Gastrocnemius medialis (tissue), 4 donors: ENCODE results near the gene RAPGEF1.

Experiments used
- POLR2A ChIP-seq, 2 donors: fragments of 450-650 bp; IDR thresholded peaks; one replicate each; pipeline ENCODE4 v1.6.1; 2017; ENCODE audit warnings: antibody characterized with exemption in 2 of 2, mild to moderate bottlenecking in 2 of 2, moderate library complexity in 2 of 2
- TF ChIP-seq, protein P1 (sequence below), 5 experiments: fragments of 450-650 bp in 3 of 5; fragments of 200-600 bp in 2 of 5; sonication (generic) in 2 of 5; IDR thresholded peaks in 4 of 5; conservative IDR thresholded peaks in 1 of 5; 1 replicate in 4 of 5; 2 replicates in 1 of 5; pipeline ENCODE4 v1.5.1; 2016 to 2019; ENCODE audit warnings: antibody characterized with exemption in 5 of 5, mild to moderate bottlenecking in 3 of 5, moderate library complexity in 3 of 5

DNA sequence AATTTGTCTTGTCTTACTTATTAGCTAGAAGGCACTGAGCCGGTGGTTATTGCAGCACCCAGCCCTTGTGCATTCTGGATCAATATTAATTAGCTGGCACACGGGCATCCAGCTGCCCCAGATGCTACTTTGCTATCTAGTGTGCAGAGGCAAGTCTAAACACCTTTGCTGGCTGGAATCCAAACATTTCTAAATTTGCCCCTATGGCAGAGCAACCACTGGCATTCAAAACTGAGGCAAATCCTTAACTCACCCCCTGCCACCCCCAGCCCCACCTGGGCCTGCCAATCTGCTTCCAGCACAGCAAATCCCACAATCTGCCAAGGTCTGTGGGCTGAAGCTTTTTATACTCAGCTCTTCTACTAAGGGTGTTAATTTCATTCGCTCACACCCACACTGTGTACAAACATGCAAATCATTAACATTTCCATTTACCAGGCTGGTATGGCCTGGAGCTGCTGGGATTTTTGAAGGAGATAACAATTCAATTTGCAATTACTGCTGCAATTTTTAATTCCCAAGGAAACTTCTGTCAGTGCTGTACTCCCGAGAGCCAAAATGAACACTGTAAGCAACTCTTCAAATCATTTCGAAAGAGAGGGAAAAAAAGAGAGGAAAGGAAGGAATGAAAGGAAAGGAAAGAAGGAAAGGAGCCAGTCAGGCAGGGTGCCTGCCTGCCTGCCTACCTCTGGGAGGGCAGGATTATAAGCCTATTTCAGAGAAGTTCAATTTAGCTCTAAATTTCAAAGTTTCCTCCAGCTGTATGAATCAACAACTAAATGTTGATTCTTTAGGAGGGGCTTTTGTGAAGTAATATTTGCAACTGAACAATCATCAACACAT lies 35.5 kb downstream of the RAPGEF1 start:
- TF ChIP-seq POLR2A (IDR thresholded peaks at IDR 0.05): no peak
- TF ChIP-seq, protein P1, sequence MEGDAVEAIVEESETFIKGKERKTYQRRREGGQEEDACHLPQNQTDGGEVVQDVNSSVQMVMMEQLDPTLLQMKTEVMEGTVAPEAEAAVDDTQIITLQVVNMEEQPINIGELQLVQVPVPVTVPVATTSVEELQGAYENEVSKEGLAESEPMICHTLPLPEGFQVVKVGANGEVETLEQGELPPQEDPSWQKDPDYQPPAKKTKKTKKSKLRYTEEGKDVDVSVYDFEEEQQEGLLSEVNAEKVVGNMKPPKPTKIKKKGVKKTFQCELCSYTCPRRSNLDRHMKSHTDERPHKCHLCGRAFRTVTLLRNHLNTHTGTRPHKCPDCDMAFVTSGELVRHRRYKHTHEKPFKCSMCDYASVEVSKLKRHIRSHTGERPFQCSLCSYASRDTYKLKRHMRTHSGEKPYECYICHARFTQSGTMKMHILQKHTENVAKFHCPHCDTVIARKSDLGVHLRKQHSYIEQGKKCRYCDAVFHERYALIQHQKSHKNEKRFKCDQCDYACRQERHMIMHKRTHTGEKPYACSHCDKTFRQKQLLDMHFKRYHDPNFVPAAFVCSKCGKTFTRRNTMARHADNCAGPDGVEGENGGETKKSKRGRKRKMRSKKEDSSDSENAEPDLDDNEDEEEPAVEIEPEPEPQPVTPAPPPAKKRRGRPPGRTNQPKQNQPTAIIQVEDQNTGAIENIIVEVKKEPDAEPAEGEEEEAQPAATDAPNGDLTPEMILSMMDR (IDR thresholded peaks at IDR 0.05 in 4 of 5, conservative IDR thresholded peaks at IDR 0.05 in 1 of 5): no peak
